ENCODE results near the gene STPG3.

STPG3 gene

DNA sequence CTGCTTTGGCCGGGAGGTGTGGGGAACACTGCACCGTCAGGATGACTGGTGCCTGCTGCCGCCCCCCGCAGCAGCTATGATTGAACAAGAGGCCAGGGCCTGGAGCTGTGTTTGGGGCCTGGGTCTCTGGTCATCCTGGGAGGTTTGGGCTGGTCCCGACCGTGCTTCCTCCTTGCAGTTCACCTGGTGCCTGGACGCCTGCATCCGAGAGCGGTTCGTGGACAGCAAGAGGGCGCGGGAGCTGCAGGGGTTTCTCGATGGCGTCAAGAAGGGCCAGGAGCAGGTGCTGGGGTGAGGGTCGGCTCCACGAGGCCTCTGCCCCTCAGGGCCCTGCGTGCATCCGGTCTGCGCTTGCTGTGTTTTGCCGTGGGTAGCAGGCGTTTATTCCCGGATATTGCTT lies 13.0 kb downstream of the STPG3 start:
- DNase-seq (ENCODE audit: low read depth in 2 of 3, low spot score in 2 of 3): no peak

DNA sequence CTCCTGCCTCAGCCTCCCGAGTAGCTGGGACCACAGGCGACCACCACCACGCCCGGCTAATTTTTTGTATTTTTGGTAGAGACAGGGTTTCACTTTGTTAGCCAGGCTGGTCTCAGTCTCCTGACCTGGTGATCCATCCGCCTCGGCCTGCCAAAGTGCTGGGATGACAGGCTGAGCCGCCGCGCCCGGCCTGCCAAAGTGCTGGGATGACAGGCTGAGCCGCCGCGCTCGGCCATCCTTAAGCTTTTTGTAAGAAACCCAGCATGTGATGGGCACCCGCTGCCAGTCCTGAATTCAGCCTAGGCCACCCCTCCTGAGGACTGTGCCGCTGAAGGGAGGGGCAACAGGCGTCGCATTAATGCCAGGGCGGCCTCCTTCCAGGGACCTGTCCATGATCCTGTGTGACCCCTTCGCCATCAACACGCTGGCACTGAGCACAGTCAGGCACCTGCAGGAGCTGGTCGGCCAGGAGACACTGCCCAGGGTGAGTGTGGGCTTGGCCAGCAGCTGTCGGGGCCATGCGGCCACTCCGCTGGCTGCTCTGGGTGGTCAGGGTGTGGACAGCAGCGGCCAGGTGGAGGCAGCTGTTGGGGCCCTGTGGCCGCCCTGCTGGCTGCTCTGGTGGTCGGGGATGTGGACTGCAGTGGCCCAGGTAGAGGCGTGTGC lies 14.5 kb downstream of the STPG3 start:
- no peak for DNase-seq (ENCODE audit: low read depth in 2 of 3, low spot score in 2 of 3)

DNA sequence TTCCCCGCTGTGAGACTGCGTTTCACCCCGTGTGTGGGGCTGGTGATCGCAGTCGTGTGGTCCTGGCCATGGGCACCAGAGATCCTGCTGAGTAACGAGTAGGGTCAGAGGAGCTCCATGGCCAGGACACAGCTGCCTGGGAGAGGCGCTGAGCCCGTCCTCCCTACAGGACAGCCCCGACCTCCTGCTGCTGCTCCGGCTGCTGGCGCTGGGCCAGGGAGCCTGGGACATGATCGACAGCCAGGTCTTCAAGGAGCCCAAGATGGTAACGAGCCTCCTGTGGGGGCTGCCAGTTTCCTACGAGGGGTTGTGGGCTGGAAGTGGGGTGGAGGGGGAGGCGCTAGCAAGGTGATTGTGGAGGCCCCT lies 15.1 kb downstream of the STPG3 start:
- no peak for DNase-seq (ENCODE audit: low read depth in 2 of 3, low spot score in 2 of 3)

DNA sequence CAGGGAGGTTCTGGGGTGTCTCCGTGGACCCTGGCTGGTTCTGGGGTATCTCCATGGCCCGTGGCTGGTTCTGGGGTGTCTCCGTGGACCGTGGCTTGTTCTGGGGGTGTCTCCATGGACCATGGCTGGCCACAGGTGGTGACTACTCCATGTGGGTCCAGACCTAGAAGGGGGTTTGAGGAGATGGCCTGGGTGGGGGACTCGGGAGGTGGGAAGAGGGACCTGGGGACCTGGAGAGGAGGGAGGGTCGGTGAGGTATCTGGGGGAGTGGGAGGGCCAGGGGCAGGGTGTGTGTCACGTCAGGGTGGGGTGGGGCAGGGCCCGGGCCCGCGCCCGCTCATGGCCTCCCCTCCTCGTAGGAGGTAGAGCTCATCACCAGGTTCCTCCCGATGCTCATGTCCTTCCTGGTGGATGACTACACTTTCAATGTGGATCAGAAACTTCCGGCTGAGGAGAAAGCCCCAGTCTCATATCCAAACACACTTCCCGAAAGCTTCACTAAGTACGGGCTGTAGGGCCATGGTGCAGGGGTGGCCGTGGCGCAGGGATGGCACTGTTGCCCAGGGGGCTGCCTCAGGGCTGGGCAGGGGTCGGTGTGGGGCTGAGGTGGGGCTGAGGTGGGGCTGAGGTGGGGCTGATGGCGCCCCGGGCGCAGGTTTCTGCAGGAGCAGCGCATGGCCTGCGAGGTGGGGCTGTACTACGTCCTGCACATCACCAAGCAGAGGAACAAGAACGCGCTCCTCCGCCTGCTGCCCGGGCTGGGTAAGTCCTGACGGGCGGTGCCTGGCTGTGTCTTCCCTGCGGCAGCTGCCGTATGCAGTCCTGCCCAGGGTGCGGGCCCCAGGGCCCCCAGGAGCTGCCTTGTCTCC lies 15.7 kb downstream of the STPG3 start:
- DNase-seq (ENCODE audit: low read depth in 2 of 3, low spot score in 2 of 3): no peak

DNA sequence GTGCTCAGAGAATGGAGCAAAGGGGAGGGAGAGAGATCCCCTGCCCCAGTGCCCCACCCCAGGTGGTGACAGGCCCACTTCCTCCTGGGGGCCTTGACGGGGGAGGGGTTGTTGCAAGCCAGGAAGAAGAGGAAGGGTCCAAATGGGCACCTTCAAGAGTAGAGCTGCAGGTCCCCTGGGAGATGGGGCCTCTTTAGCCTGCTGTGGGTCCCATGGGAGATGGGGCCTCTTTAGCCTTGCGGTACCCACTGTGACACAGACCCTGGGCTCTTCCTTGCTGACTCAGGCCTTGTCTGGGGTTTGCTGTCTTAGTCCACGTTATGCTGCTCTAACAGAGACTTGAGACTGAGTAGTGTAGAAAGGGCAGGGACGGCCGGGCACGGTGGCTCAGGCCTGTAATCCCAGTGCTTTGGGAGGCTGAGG lies 16.9 kb downstream of the STPG3 start:
- DNase-seq (ENCODE audit: low read depth in 2 of 3, low spot score in 2 of 3): no peak

DNA sequence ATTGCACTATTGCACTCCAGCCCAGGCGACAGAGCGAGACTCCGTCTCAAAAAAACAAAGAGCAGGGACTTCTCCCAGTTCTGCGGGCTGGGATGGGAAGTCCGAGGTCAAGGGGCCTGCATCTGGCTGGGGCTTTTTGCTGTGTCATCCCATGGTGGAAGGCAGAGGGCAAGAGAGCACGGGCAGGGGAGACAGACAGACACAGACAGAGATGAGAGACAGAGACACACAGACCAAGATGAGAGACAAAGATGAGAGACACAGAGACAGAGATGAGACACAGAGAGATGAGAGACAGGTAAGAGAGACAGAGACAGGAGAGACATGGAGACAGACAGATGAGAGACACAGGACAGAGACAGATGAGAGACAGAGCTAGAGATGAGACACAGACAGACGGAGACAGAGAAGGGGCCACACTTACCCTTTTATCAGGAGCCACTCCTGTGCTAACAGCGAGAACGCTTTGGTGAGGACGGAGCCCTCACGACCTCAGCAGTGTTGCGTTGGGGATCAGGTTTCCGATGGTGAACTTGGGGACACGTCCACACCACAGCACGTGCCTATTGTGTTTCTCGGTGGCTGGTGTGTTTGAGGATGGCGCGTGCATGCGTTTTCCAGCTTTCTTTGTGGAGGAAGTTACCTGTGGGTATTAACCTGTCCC lies 17.6 kb downstream of the STPG3 start:
- DNase-seq (ENCODE audit: low read depth in 2 of 3, low spot score in 2 of 3): no peak

DNA sequence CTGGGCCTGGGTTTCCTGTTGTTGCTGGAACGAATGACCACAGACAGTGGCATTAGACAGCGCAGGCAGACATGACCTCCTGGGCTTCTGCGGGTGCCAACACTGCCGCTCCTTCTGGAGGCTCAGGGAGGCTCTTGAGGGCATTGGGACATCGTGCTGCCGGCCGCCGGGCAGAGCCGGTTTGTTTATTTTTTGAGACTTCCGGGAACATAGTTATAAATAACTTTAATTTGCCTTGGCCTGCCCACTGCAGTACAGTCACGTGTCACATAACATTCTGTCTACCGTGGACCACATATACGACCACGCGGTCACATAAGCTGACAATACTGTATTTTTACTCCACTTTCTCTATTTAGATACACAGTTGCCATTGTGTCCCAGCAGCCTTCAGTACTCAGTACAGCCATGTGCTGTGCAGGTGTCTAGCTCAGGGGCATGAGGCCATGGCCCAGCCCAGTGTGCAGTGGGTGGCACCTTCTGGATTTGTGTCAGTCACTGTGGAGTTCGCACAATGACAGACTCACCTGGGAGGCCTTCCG lies 18.2 kb downstream of the STPG3 start:
- DNase-seq (ENCODE audit: low read depth in 2 of 3, low spot score in 2 of 3): no peak

DNA sequence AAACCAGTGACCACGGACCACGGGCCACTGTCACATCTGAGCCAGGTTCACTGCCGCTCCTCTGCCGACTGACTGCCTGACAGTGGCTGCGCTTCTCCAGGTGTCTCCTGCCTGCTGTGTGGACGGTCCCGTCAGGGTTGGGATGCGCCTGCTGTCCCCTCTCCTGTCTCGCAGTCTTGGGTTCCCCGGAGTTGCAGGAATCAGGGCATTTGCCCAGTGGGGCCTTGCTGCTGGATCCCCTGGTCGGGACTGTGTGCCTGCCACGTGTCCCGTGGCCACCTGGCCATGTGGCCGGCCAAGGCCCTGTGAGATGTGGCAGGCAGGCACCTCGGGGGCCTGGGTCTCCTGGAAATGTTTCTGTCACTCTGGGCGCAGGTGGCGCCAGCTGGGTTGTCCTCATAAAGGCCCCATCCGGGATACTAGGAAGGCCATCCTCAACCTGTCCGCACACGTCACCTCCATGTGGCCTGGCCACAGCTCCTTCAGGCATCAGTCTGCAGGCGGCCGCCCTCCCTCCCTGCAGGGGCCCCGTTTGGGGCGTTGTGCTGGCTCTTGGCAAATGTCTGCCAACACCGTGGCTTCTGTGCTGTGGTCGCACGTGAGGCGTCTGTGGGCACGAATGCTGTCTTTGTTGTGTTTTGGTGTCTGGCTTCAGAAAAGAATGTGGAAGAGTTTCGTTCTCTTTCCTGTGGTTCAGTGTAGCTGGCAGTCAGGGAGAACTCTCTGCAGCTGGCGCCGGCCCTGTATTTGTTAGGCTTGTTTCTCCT lies 20.0 kb downstream of the STPG3 start:
- DNase-seq (ENCODE audit: low read depth in 2 of 3, low spot score in 2 of 3): no peak

DNA sequence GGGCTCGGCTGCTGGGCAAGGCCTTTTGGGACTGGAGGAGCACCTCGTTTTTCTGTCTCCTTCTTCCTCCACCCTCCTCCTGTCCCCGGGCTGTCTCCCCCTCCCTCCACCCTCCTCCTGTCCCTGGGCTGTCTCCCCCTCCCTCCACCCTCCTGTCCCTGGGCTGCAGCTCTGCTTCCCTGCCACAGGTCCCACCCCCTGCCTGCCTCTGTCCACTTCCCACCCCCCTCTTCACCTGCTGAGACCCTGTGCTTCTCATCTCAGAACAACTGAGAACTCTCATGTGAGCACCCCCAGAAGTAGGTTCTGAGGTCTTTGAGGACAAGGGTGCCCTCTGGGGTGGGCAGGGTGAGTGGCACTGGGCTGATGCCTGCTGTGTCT lies 20.6 kb downstream of the STPG3 start:
- no peak for DNase-seq (ENCODE audit: low read depth in 2 of 3, low spot score in 2 of 3)

DNA sequence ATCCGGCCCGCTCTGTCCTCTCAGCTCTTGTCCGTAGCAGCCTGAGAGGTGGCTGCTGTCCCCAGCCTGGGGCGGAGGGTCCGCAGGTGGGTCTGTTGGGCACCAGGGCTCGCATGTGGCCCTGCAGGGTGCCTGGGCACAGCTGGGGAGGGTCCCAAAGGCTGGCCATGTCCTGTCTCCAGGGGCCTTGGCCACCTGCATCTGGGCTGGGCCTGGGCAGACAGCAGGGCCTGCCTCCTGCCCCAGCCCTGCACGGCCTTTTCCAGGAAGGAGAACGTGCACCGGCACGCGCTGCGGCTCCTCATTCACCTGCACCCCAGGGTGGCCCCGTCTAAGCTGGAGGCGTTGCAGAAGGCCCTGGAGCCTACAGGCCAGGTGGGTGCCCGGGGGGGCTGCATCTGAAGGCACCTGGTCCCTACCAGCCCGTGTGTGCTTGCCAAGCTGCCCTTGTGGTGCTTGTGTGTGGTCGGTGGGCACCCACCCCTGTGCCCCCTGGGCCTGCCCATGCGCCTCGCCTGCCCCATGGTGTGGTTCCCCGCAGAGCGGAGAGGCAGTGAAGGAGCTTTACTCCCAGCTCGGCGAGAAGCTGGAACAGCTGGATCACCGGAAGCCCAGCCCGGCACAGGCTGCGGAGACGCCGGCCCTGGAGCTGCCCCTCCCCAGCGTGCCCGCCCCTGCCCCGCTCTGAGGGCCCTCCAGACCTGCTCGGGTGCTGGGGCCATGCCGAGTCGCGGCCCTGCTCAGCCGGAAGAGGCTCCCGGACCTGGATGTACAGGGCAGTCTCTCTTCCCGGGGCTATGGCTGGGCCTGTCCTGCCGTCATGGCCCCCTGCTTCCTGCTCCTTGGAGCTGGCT lies 21.4 kb downstream of the STPG3 start:
- DNase-seq (ENCODE audit: low read depth in 2 of 3, low spot score in 2 of 3): no peak

DNA sequence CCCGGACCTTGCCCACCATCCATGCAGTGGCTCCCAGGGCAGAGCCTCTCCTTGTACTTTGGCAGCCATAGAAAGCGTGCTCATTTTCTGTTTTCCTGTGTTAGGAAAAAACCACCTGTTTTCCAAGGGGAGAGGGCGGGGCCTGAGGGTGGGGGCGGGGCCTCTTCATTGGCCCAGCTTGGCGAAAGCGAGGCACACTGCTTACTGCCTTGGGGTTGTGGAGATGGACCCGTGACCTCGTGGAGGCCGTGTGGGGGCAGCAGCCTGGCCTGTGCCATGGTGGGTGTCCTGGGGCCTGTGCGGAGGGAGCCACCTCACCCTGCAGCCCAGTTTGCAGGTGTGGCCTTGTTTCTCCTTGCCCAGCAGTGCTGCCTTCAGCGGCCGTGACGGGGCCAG lies 22.0 kb downstream of the STPG3 start:
- DNase-seq (ENCODE audit: low read depth in 2 of 3, low spot score in 2 of 3): no peak

DNA sequence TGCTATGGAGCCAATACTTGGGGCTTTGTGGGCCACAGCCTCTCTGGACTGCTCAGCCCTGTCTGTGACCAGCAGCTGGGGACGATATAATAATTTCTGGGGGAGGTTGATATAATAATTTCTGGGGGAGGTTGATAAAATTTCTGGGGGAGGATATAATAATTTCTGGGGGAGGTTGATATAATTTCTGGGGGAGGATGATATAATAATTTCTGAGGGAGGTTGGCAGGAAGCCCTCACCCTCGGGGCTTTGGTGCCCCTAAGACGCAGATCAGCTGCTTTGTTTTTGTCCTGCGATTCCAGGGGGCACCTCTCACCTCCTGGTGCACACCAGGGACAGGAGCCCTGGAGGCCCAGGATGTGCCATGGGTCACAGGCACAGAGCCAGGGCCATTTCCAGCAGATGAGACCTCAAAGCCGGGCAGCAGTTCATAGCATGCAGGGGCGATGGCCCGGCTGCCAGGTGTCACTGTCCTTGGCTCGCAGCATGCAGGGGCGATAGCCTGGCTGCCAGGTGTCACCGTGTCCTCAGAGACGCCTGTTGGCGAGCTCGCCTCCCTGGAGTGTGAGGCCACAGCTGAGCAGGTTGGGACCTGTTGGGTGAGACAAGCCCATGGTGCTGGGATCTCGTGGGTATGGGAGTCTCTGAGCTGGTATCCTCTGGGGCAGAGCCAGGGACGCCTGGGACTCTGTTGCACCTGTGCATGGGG lies 22.7 kb downstream of the STPG3 start:
- DNase-seq (ENCODE audit: low read depth in 2 of 3, low spot score in 2 of 3): no peak

DNA sequence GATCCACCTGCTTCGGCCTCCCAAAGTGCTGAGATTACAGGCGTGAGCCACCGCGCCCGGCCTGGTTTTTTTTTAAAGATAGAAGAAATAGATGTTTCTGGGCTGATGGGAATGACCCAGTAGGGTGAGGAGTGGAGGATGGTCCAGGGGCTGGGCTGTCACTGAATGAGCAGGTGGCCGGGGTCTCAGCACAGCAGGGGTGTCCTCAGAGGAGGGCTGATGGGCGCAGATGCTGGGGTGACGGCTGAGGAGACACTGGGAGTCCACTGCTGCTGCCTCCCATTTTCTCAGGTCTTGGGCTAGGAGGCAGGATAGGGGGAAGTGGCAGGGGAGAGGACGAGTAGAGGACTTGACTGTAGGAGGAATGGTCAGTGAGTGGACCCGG lies 24.1 kb downstream of the STPG3 start:
- DNase-seq (ENCODE audit: low read depth in 2 of 3, low spot score in 2 of 3): no peak

DNA sequence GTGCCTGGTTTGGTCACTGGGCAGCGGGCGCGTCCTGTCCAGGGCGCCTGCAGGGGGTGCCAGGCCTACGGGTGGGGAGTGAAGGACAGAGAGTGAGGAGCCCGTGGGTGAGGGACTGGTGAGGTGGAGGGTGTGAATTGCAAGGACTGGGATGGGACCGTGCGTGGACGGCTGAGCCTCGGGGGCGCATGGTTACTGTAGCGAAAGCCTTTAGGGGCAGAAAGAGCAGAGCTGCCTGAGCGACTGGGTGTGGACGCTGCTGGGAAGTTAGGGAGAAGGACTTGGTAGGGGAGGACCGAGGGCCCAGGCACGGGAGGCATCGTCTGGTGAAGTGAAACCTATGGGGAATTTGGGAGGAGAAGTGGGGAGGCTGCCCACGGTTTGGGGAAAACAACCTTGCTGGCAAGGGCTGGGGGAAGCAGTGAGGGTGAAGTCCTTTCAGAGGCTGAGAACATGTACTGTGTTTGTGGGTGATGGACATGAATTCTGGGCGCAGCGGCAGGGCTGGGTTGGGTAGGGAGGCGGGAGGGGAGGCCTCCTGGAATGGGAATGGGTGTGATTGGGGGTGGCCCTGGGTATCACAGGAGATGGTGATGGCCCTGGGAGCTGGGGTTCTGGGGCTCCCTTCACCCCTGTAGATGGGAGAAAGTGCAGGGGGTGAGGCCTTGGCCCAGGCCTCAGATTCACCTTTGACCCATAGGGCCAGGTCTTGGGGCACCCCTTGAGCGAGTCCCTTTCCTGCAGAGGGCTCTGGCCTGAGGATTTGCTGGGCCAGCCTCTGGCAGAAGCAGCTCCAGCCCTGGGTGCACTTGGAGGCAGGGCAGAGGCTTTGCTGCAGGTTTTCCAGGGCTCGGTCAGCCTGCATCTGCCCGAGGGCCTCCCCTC lies 24.7 kb downstream of the STPG3 start:
- no peak for DNase-seq (ENCODE audit: low read depth in 2 of 3, low spot score in 2 of 3)

DNA sequence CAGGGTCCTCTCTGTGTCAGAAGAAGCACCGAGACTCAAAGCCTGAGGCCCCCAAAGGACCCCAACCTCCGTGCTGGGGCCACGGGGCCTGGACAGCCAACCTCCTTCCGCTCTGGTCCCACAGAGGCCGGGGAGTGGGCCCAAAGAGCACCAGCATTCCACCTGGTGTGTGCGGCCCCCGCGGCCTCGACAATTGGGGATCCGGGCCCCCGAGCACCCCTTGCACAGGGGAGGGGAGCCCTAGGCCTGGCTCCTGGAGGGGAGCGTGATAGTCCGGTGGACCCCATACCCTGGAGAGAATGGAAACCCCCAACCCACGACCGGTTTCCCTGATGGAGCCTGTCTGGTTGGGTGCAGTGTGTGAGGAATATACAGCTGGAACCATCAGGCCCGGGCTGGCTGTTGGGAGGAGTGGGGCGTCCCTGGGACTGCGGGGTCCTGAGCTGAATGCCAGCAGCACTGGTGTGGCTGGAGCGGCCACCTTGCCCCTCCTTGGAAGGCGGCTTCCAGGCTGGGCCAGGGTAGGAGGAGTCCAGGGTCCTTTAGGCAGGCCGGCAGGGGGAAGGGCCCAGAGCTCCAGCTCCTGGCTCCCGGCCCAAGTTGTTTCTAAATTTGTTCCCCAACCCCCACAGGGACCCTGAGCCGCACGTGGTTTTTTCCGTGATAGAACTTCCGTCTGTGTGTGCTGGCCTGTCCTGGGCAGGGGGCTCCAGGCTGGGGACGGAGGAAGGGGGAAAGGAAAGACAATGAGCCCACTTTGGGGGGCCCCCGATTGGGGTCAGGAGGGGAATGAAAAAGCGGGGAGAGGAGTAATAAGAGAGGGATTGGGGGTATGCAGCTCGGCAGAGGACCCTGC lies 25.6 kb downstream of the STPG3 start:
- DNase-seq (ENCODE audit: low read depth in 2 of 3, low spot score in 2 of 3): no peak

DNA sequence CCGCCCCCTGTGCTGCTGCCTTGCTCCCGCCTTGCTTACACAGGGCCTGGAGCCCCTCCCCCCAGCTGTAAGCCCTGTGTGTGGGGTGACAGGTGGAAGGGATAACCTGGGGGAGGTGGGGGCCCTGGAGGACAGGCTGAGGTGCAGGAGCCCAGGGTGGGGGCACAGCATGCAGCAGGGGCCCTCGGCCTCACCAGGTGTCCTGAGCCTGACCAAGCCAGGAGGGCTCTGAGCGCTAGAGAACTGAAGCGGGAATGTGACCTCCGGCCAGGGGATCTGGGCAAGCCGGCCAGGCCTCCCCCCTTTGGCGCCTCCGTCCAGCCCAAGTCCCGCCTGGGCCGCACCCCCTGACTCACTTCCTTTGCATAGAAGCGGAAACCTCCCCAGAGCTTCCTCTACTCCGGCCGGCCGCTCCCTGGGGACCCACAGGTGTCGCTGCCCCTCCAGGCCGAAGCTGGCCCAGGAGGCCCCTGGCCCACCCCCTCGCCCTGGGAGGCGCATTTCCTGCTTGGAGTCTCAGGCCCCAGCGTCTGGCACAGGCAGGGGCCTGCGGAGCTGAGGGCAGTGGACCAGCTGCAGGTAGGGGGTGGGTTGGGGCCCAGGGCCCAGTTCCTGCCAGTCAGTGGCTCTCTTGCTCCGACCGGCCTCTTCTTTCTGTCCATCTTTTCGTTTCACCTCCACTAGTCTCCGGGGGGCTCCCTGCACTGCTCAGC lies 26.4 kb downstream of the STPG3 start, which contains the start of gene TOR4A:
TSS of gene TOR4A (plus strand) at position 398 of the 713 bp plus-strand sequence. CDS start 964 bp downstream, outside the sequence.
- DNase-seq (ENCODE audit: low read depth in 2 of 3, low spot score in 2 of 3): no peak

Measured in activated CD8-positive, alpha-beta memory T cell treated with anti-CD3 and anti-CD28 coated beads for 48 hours (primary cell).